Caco-2 (cell line): ENCODE data around the gene RAB20. TPM values are rescaled to one million over a fixed set of nuclear protein-coding genes. Genes with fewer than 3 reads are reported as not detected.
A peak's percentile ranks its signal among the peaks of the same experiment; 100 is the strongest.

Experiments
- BruUV-seq: library from RNA; stranded (reverse); fragments of 400-500 nt; replicated peaks from 2 replicates; lab custom pipeline; 2021; lab: Mats Ljungman, UMichigan
- CTCF ChIA-PET: fragments of 300-600 bp; sonication (Branson Sonifier 250); formaldehyde crosslinking; loops from one replicate; lab custom pipeline; 2022; ENCODE audit warnings: antibody characterized with exemption; lab: Charles Lee
- POLR2A ChIA-PET: fragments of 300-600 bp; sonication (Branson Sonifier 250); formaldehyde crosslinking; loops from one replicate; lab custom pipeline; 2022; ENCODE audit warnings: antibody characterized with exemption; lab: Charles Lee
- DNase-seq, 2 experiments: peaks; one replicate each; pipeline versions ENCODE4 v3.0.0 to v3.0.0-alpha.2; 2020 to 2022
- H3K27me3 ChIP-seq: replicated peaks from 2 replicates; pipeline ENCODE4 v1.6.0; 2011; ENCODE audit warnings: low read length; ENCODE audit not compliant: control insufficient read depth, insufficient read depth
- H3K36me3 ChIP-seq: 2 replicates; pipeline ENCODE4 v1.5.1; 2011; ENCODE audit warnings: low read length; ENCODE audit not compliant: control insufficient read depth, insufficient read depth
- H3K4me1 ChIP-seq: fragments of 250-450 bp; sonication (Bioruptor Pico); 2 replicates; pipeline ENCODE4 v1.5.1; 2020; ENCODE audit warnings: mild to moderate bottlenecking
- H3K4me3 ChIP-seq: 2 replicates; pipeline ENCODE4 v1.5.1; 2011; ENCODE audit warnings: low read depth, mild to moderate bottlenecking, control low read depth, low read length
- H3K9me3 ChIP-seq: fragments of 250-450 bp; sonication (Bioruptor Pico); 2 replicates; pipeline ENCODE4 v1.5.1; 2020; ENCODE audit warnings: mild to moderate bottlenecking, moderate library complexity
- H3K27ac Mint-ChIP-seq: one replicate; pipeline ENCODE4 v1.8.0; 2022; ENCODE audit warnings: mixed read lengths; ENCODE audit not compliant: unreplicated experiment
- H3K27me3 Mint-ChIP-seq: one replicate; pipeline ENCODE4 v1.8.0; 2022; ENCODE audit warnings: mixed read lengths; ENCODE audit not compliant: insufficient read depth, unreplicated experiment
- H3K36me3 Mint-ChIP-seq: one replicate; pipeline ENCODE4 v1.8.0; 2022; ENCODE audit warnings: mild to moderate bottlenecking, mixed read lengths; ENCODE audit not compliant: insufficient read depth, unreplicated experiment
- H3K4me1 Mint-ChIP-seq: one replicate; pipeline ENCODE4 v1.8.0; 2022; ENCODE audit warnings: low read depth, mixed read lengths; ENCODE audit not compliant: unreplicated experiment
- H3K4me3 Mint-ChIP-seq: one replicate; pipeline ENCODE4 v1.8.0; 2022; ENCODE audit warnings: mild to moderate bottlenecking, moderate library complexity, mixed read lengths; ENCODE audit not compliant: unreplicated experiment
- H3K9me3 Mint-ChIP-seq: one replicate; pipeline ENCODE4 v1.8.0; 2022; ENCODE audit warnings: mixed read lengths; ENCODE audit not compliant: unreplicated experiment
- intact Hi-C: fragments of 100-400 bp; cut with micrococcal nuclease; formaldehyde crosslinking; loops from one replicate; pipeline ENCODE4 v1.10.0; 2022; ENCODE audit not compliant: unreplicated experiment
- total RNA-seq: library from RNA; stranded (reverse); gene quantifications from 2 replicates; pipeline ENCODE4 v1.2.3, GENCODE V29; 2022
- TF ChIP-seq, protein P1 (sequence below), 2 experiments: fragments of 200-600 bp in 1 of 2; IDR thresholded peaks; 1 replicate in 1 of 2; 2 replicates in 1 of 2; pipeline versions ENCODE4 v1.5.1 to v1.8.0; 2011 to 2022; ENCODE audit warnings: antibody characterized with exemption in 1 of 2, control low read depth in 1 of 2, inconsistent platforms in 1 of 2, low read depth in 1 of 2, low read length in 1 of 2, mild to moderate bottlenecking in 1 of 2, moderate library complexity in 1 of 2; ENCODE audit not compliant: insufficient read depth in 1 of 2, severe bottlenecking in 1 of 2, unreplicated experiment in 1 of 2

Gene RAB20
- total RNA-seq, 1 experiment from 2014 or later = 37.9 TPM

DNA sequence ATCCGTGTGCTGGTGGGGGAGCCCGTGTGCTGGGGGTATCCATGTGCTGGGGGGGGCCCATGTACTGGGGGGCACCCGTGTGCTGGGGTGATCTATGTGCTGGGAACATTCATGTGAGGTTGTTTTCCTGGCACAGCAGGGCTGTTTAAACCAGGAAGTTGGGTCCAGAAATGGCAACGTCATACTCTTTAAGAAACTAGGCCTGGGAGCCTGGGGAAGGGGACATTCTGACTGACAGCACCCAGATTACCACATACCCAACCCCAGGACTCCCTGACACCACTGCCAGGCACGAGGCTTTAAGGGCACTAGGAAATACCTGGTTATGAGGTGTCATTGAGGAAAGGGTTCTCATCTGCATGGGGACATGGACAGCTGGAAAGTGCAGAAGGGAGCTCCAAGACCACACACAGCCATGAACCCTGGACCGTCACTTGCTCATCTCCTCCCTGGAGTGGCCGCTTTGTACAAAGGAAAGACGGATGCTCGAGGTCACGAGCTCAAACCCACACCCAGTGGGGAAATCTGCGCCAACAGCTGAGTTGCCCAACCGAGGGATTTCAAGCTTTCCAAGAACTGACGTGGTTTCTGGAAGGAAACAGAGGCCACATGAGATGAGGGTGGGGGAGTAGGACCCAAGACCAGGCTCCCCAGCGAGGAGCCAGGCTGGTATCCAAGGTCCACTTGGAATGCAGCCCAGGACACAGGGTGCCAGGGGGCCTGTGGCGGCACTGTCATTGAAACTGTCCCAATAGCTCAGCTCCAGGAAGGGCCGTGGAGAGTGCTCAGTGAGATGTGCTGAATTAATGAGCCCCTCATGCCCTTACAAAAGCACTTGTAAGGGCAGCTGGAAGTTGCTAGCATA lies 40.9 kb downstream of the RAB20 start:
- Histone ChIP-seq H3K4me1 (peaks cover 22% of the 10 kb centered on the region), H3K27me3 (no peaks in the 10 kb centered on the region), H3K9me3 (no peaks in the 10 kb centered on the region), H3K4me3 (no peak overlapping the region), H3K36me3 (peaks cover 8% of the 10 kb centered on the region)
- no peak overlapping the region for H3K27ac Mint-ChIP-seq
- BruUV-seq = no TSS peak
- POLR2A ChIA-PET = no interaction called here
- peaks cover 21% of the 10 kb centered on the region for H3K4me1 Mint-ChIP-seq
- intact Hi-C loops = no loop called here
- peaks cover 34% of the 10 kb centered on the region for H3K36me3 Mint-ChIP-seq
- H3K27me3 Mint-ChIP-seq = no peaks in the 10 kb centered on the region
- H3K4me3 Mint-ChIP-seq = no peak overlapping the region
- TF ChIP-seq, protein P1, sequence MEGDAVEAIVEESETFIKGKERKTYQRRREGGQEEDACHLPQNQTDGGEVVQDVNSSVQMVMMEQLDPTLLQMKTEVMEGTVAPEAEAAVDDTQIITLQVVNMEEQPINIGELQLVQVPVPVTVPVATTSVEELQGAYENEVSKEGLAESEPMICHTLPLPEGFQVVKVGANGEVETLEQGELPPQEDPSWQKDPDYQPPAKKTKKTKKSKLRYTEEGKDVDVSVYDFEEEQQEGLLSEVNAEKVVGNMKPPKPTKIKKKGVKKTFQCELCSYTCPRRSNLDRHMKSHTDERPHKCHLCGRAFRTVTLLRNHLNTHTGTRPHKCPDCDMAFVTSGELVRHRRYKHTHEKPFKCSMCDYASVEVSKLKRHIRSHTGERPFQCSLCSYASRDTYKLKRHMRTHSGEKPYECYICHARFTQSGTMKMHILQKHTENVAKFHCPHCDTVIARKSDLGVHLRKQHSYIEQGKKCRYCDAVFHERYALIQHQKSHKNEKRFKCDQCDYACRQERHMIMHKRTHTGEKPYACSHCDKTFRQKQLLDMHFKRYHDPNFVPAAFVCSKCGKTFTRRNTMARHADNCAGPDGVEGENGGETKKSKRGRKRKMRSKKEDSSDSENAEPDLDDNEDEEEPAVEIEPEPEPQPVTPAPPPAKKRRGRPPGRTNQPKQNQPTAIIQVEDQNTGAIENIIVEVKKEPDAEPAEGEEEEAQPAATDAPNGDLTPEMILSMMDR (IDR thresholded peaks at IDR 0.05; ENCODE audit: insufficient read depth in 1 of 2, low read depth in 1 of 2, low read length in 1 of 2, severe bottlenecking in 1 of 2, unreplicated experiment in 1 of 2) = no peak
- CTCF ChIA-PET = interaction anchor here (1.2 kb wide), 1 partner anchor 65 kb away, joined by 3 read pairs; no protein-coding TSS in a partner anchor
- no peak for DNase-seq
- no peaks in the 10 kb centered on the region for H3K9me3 Mint-ChIP-seq

DNA sequence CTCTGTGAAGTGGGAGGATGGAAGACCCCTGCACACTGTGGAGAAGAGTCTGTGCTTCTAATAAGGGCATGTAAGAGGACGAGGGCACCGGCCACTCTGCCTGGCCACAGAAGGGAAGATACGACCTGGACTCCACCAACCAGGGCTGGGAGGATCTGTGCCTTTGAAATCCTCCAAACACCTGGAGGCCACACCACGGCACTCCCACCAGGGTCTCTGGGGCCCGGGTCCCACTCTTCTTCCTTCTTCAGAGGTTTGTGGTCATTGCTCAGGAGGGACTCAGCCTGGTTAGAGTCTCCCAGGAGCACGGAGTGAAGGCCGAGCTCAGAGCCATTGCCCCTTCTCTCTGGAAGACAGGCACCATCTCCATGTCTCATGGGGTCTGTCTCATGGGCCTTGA lies 42.0 kb downstream of the RAB20 start:
- no peak for DNase-seq
- peaks cover 8% of the 10 kb centered on the region for H3K36me3 ChIP-seq
- ChIA-PET POLR2A (no interaction called here), CTCF (no interaction called here)
- H3K27ac Mint-ChIP-seq = peak overlapping the region; percentile 39
- no peaks in the 10 kb centered on the region for H3K27me3 Mint-ChIP-seq
- H3K27me3 ChIP-seq = no peaks in the 10 kb centered on the region
- no peak overlapping the region for H3K4me3 Mint-ChIP-seq
- TF ChIP-seq, protein P1 (IDR thresholded peaks at IDR 0.05; ENCODE audit: insufficient read depth in 1 of 2, low read depth in 1 of 2, low read length in 1 of 2, severe bottlenecking in 1 of 2, unreplicated experiment in 1 of 2) = no peak
- no peaks in the 10 kb centered on the region for H3K9me3 ChIP-seq
- H3K4me1 Mint-ChIP-seq = peaks cover 12% of the 10 kb centered on the region
- H3K4me1 ChIP-seq = peaks cover 17% of the 10 kb centered on the region
- no peak overlapping the region for H3K4me3 ChIP-seq
- BruUV-seq = no TSS peak
- intact Hi-C loops = no loop called here
- H3K36me3 Mint-ChIP-seq = peaks cover 31% of the 10 kb centered on the region
- H3K9me3 Mint-ChIP-seq = no peaks in the 10 kb centered on the region

DNA sequence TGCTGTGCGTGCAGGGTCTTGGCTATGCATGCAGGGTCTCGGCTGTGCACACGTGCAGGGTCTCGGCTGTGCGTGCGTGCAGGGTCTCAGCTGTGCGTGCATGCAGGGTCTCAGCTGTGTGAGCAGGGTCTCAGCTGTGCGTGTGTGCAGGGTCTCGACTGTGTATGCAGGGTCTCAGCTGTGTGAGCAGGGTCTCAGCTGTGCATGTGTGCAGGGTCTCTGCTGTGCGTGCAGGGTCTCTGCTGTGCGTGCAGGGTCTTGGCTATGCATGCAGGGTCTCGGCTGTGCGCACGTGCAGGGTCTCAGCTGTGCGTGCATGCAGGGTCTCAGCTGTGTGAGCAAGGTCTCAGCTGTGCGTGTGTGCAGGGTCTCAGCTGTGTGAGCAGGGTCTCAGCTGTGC lies 42.5 kb downstream of the RAB20 start:
- Mint-ChIP-seq H3K27ac (peak overlapping the region; percentile 38), H3K4me3 (no peak overlapping the region), H3K4me1 (peaks cover 8% of the 10 kb centered on the region), H3K36me3 (peaks cover 29% of the 10 kb centered on the region), H3K27me3 (no peaks in the 10 kb centered on the region), H3K9me3 (no peaks in the 10 kb centered on the region)
- H3K36me3 ChIP-seq = peaks cover 8% of the 10 kb centered on the region
- ChIA-PET CTCF (interaction anchor here (1.5 to 1.6 kb wide), 2 partner anchors 8 to 63 kb away, joined by 6 to 8 read pairs; no protein-coding TSS in a partner anchor), POLR2A (interaction anchor here (0.6 to 1.1 kb wide), 2 partner anchors 43 to 129 kb away, joined by 3 to 5 read pairs; partner anchors contain the start of gene RAB20)
- no peaks in the 10 kb centered on the region for H3K9me3 ChIP-seq
- intact Hi-C loops = no loop called here
- peaks cover 17% of the 10 kb centered on the region for H3K4me1 ChIP-seq
- no peak overlapping the region for H3K4me3 ChIP-seq
- no peak for DNase-seq
- TF ChIP-seq, protein P1 (IDR thresholded peaks at IDR 0.05; ENCODE audit: insufficient read depth in 1 of 2, low read depth in 1 of 2, low read length in 1 of 2, severe bottlenecking in 1 of 2, unreplicated experiment in 1 of 2) = no peak
- H3K27me3 ChIP-seq = no peaks in the 10 kb centered on the region
- no TSS peak for BruUV-seq
